Activated effector memory CD4-positive, alpha-beta T cell treated with Interleukin-2 at 50 U/mL for 16 hours (primary cell): ENCODE results near the gene CD109.

ENCODE experiments used
- DNase-seq: peaks from one replicate; pipeline ENCODE4 v3.0.0-alpha.2; 2020

CD109 gene

DNA sequence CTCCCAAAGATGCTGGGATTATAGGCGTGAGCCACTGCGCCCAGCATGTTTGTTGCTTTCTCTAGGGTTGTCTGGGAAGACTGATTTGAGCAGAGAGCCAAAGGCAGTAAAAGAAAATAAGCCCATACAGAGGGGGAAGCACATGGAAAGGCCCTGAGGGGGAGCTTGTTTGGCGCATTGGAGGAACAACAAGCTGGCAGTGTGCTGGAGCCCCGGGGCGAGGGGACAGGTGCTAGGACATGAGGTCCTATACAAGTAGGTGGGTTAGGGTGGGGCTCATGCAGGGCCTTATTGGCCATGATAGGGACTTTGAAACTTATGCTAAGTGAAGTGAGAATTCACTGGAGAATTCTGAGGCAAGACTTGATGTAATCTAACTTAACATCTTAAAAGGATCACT lies 35.3 kb downstream of the CD109 start:
- DNase-seq, result no peak

DNA sequence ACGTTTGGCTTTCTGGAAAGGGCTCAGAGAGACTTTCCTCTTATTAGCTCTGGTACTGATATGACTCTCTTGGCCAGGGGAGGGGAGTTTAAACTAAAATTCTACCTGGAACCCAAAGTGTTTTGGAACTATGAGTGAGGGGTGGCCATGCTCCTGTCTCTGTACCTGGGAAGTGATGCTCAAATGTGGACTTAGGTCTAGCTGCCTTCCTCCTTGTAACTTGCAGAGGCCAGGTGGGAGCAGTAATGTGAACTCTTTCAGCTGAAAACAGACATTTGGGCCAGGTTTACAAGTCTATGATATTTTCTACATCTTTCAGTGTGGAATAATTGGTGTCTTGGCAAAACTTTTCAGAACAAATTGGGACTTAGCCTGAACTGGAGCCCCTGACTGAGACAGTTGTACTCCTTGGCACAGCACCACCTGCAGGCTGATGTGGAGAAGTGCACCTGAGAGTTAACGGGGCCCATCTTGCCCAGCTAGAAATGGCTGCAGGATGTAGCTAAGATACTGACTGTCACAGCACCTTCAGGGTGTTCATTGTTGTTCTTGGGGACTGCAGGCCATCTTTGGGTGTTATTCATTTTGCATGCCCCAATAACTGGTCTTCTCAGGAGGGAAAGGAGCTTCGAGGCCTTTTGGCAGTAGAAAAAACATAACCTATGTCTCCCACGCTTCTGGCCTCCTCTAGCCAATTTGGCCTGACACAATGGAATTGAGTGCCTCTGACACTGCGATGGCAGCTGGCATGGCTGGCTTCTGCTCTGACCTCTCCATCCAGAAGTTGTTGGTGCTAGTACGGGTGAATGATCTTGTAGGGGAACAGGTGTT lies 37.1 kb downstream of the CD109 start:
- DNase-seq, result peak; percentile 45

DNA sequence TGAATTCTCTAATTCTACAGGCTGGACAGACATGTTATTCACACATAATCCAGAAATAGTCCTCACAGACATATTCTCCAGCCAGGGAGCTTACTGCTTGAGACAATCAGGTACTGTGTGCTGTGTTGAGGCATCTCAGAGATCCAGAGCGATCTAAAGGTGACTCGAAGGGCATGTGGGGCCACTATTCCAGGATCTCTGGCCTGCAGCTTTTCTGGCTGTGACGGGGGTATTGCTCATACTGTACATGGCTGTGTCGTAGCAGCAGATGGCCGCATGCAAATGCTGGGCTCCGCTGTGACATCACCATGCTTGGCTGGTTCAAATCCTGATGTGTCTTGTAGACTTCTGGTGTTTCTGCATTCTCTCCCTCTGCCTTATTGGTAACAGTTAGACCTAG lies 37.8 kb downstream of the CD109 start:
- DNase-seq, result no peak

DNA sequence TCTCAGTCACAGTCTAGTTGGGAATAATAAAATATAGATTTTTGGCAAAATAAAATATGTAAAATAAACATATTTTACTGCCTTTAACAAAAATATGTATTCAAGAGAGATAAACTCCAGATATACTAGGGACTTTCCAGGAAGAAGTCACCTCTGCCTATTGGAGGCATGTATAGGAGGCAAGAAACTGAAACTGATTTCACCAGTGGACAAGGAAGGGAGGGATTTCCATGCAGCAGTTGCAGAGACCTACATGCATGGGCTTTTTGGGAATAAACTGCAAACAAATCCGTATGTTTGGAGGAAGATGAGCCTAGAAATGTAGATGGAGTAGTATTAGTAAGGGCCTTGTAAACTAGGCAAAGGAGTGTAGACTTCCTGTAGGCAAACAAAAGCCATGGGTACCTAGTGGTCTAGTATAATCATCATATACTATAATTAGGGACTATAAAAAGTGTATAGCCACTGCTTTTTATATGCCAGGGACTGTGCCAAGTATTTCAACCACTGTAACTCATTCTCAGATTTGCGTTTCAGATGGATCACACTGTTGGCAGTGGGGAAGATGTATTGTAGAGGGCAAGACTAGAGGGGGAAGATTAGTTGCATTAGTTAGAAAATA lies 38.9 kb downstream of the CD109 start:
- no peak for DNase-seq

DNA sequence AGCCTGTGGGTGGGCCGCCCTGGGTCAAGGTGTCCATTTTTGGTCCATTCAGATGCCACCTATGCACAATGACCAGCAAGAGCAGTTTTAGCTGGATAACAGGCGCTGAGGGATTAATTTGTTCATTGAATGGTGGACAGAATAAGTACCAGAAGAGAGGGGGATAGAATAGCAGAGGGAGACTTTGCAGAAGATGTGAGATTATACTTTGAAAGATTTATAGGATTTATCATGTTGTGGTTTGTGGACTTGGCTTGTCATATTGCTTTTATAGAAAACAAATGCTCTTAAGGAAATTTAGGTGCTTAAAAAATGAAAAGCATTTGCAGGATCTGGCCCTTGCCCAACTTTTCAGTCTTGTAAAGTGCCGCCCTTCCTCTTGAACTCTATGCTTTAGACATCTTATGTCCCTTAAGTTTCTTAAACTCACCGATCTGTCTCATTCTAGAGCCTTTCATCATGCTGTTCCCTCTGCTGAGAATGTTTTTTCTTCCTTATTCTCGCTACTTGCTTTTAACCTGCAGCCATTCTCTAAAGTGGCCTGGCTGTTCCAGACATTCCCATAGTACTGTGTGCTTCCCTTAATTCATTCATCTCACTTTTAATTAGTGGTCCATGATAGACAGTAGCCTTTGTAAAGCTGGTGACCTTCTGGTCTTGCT lies 42.5 kb downstream of the CD109 start:
- no peak for DNase-seq

DNA sequence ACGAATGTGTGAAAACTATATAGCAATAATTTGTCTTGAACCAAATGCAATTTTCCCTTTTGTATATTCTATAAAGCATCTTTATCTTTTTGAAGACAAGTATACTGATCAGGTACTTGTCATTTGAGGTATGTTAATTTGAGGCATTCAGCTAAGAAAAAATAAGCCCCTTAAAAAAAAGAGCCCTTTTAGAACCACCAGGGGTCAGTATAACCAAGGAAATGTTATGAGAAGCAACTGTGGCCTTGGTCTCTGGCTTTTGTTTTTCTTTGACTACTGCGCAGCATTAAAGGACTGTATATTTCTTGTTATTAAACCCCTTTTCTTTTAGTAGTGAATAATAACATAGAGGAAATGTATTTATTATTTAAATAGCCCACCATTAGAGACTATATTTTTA lies 43.1 kb downstream of the CD109 start:
- DNase-seq, result no peak

DNA sequence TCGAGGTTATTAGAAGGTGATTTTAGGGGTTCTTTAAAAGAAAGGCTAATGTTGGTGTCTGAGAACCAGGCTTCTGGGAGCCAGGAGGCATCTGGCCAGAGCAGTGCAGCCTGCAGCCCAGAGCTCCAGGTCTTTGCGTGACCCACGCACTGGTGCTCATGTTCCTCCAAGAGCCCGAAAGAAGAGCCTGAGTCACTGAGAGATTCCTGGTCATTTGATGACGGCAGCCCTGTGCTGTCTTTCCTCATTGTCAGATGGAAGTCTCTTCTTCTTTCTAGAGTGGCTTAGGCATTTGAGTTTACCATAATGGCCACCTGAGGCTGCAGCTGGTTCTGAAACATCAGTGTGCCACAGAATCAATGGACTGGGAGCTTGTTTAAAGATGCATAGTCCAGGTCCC lies 46.4 kb downstream of the CD109 start:
- no peak for DNase-seq

DNA sequence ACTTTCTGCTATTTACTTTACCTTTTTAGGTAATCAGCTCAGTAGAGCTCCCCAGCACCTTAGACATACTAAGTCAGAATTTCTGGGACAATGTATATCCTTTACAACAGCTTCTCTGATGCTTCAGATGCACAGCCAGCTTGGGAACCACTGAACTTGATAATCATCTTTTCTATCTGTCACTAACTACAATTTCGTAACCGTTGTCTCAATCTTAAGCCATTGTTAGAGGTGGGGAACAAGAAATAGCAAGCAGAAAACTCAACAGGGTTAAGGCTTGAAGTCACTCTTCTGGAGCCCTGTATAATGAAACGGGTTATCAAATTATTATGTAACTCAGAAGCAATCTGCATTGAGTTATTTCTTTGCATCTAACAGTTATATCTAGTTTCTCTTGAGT lies 47.1 kb downstream of the CD109 start:
- no peak for DNase-seq

DNA sequence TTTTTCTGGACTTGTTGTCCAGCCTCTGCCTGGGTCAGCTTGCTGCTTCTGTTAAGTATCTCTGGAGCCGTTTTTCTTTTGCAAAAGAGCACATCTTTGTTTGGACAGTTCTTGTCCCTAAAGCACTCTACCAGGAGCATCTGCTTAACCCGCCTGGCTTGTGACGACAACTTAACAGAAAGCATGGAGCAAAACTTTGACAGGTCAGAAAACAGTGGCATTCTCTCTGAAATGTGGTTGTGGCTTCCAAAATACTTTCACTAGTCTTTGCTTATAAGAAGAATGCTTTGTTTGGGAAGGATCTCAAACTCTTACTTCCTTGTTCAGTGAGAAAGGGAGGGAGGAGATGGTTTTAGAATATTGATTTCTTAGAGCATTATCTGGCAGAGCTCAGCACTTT lies 47.6 kb downstream of the CD109 start:
- DNase-seq, result no peak

DNA sequence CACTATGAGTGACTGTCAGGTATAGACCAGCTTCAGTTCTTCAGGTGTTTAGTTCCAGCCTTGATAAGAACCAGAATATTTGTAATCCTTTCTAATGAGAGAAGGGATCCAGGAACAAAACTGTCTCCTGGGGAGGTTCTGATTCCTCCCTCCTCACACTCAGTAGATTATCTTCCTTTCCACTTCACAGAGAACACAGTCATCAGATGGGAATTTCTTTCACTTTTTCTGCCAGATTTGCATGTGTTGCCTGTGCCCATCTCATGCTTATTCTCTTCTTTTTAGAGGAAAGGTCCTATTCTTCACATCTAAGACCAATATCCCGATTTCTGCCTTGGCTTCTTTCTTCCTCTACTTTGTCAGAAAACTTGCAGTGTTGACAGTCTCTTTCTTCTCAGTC lies 50.8 kb downstream of the CD109 start:
- no peak for DNase-seq

DNA sequence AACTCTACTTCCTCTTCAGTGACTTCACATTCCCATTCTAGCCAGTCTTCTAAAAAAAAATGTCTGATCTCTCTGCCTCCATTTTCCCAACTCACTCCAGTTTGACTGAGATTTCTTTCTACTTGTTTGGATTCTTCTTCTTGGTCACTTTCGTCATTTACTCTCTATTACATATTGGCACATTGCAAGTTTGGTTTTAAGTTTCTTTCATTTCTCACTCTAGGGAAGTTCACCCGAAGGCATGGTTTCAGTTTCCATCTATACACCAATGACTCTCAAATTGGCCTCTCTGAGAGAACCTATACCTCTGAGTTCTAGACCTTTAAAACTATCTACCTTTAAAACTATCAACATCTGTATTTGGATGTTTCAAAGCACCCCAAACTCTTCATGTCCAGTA lies 51.3 kb downstream of the CD109 start:
- no peak for DNase-seq

DNA sequence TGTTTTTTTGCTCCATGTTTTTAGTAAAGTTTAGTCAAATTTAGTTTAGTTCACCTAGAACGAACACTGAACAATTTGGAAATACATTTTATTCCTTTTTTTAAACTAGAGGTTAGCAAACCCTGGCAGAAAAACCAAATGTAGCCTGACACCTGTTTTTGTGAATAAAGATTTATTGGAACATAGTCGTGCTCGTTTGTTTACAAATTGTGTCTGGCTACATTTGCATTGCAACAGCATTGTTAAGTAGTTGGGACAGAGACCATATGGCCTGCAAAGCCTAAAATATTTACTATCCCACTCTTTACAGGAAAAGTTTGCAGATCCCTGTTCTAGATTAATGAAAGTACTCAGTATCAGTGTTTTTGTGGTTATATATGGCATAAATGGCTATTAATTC lies 56.9 kb downstream of the CD109 start:
- DNase-seq, result no peak

DNA sequence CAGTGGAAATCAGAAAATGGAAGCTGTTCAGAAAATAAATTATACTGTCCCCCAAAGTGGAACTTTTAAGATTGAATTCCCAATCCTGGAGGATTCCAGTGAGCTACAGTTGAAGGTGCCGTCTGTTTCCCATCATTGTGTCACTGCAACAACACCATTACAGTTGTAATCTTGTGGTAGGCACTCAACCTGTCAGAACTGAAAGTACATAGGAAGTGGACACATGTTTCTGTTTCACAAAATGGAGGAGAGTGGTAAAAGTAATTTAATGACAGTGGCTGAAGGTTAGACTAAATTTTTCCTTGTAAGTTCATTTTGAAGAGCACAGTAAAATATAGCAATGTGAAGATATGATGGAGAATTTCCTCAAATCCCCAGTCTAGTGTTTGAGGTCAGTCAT lies 70.0 kb downstream of the CD109 start:
- DNase-seq, result no peak

DNA sequence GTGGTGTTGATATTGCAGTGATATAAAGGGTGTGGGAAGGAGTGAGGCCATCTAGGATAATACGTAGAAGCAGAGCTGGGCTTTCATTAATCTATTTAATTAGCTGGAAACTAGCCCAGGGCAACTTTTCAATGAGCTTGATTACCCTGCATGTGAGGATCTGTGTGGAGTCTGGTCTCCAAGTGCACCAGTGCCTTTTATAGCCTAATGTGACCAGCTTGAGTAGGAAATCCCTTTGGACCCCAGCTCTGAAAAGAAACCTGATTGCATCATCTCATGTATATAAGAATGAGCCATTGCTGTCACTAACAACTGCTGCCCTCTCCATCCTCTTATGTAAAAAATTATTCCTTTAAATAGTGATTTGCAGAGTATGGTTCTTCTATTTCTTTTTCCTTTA lies 72.6 kb downstream of the CD109 start:
- DNase-seq, result no peak

DNA sequence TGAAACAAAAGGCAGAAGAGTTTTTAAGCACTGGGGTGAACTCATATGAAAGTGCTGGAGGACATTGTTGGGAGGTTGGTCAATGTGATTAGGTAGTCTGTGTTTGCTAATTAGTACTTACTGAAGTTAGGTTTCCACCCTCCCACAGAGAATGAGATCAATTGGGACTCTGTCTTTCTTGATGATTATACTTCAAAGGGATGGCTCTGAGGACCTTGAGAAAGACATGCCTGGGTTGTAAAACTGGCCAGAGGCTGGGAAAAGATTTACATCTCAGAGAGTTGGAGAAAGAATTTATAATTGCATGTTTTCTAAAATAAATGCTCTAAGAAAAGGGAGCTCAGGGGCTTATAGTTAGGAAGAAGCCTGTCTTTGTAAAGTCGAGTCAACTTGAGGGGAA lies 74.0 kb downstream of the CD109 start:
- no peak for DNase-seq

DNA sequence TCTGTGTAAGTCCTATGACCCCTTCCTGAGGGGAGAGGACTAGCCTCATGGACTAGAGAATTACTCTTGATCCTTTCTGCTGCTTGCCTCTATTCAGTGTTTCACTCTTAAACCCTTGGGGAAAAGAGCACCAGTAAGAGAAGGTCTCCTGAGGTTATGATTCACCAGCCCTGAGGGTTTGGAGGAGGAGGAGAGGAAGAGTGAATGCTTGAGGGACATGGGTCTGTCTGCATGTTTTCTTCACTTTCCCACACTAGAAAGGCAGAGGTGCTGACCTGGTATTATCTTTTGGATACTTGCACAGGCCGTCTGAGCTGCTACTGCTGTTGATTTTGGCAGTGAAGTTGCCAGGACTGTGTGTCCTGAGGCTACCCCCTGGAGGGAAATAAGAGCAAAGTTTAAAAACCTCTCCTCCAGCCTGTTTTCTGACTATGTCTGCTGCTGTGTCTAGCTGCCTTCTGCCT lies 78.3 kb downstream of the CD109 start:
- DNase-seq, result no peak

DNA sequence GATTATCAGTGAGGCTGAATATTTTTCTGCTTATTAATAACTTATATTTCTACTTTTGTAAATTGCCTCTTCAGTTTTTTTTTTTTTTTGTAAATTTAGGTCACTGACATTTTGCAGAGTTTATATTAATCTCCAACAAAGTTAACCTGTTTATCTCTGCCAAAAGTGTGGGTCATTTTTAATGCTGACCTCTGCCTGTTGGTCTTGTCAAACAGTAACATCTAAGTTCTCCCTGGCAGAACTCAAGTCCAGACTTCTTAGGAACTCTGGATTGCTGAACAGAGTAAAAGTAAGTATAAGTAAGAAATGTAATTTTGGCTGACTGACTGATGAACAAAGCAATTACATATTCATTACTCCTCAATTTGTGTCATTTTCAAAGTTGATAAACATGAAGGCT lies 83.9 kb downstream of the CD109 start:
- DNase-seq, result no peak

DNA sequence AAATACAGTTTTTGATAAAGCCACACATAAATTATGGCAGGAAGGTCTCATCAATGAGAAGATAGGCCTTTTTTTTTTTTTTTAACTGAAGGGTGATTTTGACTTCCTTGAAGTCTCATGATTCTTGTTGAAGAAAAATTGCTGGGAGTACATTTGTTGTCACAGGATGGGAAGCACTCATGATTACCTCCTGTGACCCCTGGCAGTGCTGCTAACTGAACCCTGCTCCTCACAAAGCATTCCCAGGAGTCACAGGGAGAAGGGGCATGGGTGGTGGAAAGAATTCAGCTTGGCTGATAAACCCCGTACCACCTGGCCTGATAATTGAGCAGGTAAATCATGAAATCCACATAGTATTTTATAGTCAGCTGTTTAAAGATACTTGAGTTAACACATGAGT lies 86.9 kb downstream of the CD109 start:
- no peak for DNase-seq

DNA sequence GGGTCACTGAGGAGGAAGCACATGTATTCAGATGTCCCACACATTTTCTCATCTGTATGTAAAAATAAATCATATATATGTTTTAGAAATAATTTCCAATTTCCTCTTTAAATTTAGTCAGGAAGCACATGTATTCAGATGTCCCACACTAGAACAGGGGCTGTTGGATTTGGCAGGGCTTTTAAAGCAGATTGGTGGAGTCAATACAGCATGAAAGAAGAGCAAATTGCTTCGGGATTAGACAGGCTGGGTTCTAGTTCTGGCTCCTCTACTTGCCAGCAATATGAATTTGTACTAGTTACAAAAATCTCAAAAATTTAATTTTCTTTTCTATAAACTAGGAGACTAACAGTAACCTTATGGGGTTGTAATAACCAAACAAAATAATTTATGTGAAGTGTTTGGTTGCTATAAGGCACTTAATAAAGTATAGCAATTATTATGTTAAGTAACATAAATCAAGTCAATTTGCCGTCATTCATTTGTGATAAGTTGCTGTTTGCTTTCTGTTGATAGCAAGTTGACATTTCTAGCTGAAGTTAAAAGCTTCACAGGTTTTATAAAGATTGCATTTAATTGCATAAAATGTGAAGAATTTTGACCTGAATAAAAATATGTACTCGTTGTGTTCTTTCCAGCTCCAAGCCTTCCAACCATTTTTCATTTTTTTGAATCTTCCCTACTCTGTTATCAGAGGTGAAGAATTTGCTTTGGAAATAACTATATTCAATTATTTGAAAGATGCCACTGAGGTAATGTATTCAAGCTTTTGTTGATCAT lies 88.9 kb downstream of the CD109 start:
- DNase-seq, result no peak

DNA sequence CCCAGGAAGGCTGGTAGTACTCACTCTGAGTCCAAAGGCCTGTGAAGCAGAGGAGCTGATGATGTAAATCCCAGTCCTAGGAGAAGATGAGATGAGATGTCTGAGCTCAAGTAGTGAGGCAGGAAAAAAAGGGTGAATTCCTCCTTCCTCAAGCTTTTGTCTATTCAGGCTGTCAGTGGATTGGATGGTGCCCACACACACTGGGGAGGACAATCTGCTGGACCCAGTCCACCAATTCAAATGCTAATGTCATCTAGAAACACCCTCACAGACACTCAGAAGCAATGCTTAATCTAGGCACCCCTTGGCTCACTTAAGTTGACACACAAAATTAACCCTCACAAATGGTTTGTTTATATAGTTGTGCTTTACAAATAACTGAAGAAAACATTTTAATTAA lies 94.6 kb downstream of the CD109 start:
- DNase-seq, result no peak

DNA sequence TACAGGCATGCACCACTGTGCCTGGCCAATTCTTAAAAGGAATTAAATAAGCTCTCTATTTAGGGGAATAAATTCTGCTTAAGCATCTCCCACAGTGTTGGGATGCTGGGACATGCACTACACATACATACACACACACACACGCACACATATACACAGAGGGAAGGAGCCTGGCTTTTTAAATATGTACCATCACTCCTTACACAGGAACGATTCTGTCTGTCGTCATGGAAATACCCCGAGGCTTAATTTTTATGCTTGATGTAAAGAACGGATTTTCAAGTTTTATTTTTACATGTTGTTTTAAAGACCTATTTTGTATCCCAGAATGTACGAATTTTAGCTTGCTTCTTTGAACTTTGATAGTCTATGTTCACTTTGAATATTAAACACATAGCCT lies 95.3 kb downstream of the CD109 start:
- no peak for DNase-seq

DNA sequence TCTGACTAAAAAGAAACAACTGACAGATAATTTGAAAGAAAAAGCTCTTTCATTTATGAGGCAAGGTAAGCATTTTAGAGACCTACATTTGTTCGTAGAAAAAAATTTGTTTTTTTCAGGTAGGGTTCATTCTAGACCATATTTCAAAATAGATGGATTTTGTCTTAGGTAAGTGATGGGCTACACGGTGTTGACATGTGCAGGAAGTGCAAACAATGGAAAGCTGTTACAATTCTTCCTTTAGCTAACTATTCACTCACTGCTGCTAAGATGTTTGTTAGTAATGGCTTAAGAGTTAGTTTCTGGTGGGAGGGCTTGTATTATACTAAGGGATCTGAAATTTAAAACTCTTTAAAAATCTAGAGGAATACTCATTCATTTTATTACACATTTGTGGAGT lies 96.7 kb downstream of the CD109 start:
- DNase-seq, result no peak

DNA sequence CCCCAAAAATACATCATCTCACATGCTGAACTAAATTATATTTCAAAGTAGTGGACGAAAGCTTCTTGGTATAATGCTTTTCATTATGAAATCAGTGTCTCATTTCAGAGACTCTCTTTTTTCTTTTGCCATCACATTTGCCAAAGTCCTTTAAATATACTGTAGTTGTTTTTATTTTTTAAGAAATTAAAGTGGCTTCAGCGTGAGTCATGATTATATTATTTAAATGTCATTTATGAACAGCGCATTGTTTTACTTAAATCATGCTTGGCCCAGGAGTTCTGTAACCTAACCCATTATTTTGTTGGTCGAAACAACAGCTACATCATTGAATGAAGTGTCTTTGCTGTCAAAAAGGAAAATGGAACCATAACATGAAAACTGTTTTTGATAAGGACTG lies 100.9 kb downstream of the CD109 start:
- DNase-seq, result no peak

DNA sequence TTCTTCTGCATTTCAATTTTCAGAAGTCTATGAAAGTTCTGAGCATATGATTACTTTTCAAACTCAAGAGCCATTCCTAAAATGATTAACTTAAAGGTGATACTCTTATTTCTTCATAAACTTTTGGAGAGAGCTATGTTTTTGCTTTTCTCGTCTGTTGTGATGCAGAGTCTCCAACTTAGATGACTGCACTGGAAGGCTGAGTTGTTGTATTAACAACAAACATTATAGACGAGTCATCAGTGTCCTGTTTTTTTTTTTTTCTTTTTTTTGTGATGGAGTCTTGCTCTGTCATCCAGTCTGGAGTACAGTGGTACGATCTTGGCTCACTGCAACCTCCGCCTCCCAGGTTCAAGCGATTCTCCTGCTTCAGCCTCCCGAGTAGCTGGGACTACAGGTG lies 101.9 kb downstream of the CD109 start:
- DNase-seq, result no peak
